Head of caudate nucleus (tissue), 42 donors: ENCODE results near the gene CRIP2.

ENCODE experiments used
- DNase-seq, 42 donors: peaks; one replicate each; pipeline versions ENCODE4 v3.0.0 to v3.0.0-alpha.2; 2020 to 2021; ENCODE audit warnings: mixed read lengths in 7 of 42
- intact Hi-C: fragments of 100-400 bp; cut with DNase I; formaldehyde crosslinking; loops from one replicate; pipeline ENCODE4 v1.15.0; 2022

Gene CRIP2

GRCh38 chr14:105483300-105484068, 8.9 kb downstream of the CRIP2 start:
- no peak for DNase-seq
- intact Hi-C loops = loop anchor here (5.0 kb wide), 1 partner anchor 116 kb away; no protein-coding TSS in a partner anchor

- intact Hi-C loops = loop anchor here (5.0 kb wide), 1 partner anchor 117 kb away; no protein-coding TSS in a partner anchor
- no peak for DNase-seq
Observed at GRCh38 chr14:105484069-105484996, 9.7 kb downstream of the CRIP2 start.

GRCh38 chr14:105484997-105485393, 10.4 kb downstream of the CRIP2 start:
- DNase-seq = no peak
- intact Hi-C loops = loop anchor here (5.0 kb wide), 1 partner anchor 118 kb away; no protein-coding TSS in a partner anchor

GRCh38 chr14:105485739-105486162, 11.1 kb downstream of the CRIP2 start:
- intact Hi-C loops = no loop called here
- DNase-seq = peak in 4 of 42 donors; percentile 22 to 71 (median 39)

GRCh38 chr14:105486163-105486973, 11.7 kb downstream of the CRIP2 start, which contains the start of gene CRIP1:
Gene CRIP1 (plus strand): TSS chr14:105486886. CDS start chr14:105487260, 374 bp downstream.
- intact Hi-C loops = no loop called here
- no peak for DNase-seq

- DNase-seq = no peak
- intact Hi-C loops = no loop called here
Observed at GRCh38 chr14:105486974-105487448, 12.4 kb downstream of the CRIP2 start.

GRCh38 chr14:105487449-105487985, 12.9 kb downstream of the CRIP2 start:
- intact Hi-C loops = no loop called here
- DNase-seq = no peak

- intact Hi-C loops = no loop called here
- no peak for DNase-seq
Observed at GRCh38 chr14:105487986-105488777, 13.6 kb downstream of the CRIP2 start.

GRCh38 chr14:105488781-105489541, 14.3 kb downstream of the CRIP2 start:
- no peak for DNase-seq
- intact Hi-C loops = no loop called here

GRCh38 chr14:105489542-105490266, 15.1 kb downstream of the CRIP2 start:
- DNase-seq = peak; percentile 71 to 97 (median 88)
- intact Hi-C loops = loop anchor here (5.0 kb wide), 1 partner anchor 38 kb away; the partner anchor contains the start of gene TMEM121

- intact Hi-C loops = loop anchor here (5.0 kb wide), 1 partner anchor 37 kb away; the partner anchor contains the start of gene TMEM121
- DNase-seq = peak in 3 of 42 donors; percentile 46 to 62 (median 55)
Observed at GRCh38 chr14:105490267-105490571, 15.6 kb downstream of the CRIP2 start.

GRCh38 chr14:105490572-105491365, 16.1 kb downstream of the CRIP2 start, which contains the start of gene TEDC1:
Gene TEDC1 (plus strand): TSS chr14:105491246. CDS start chr14:105491376, 130 bp downstream.
- intact Hi-C loops = loop anchor here (5.0 kb wide), 1 partner anchor 37 kb away; the partner anchor contains the start of gene TMEM121
- peak; percentile 98 to 100 (median 100) for DNase-seq

- peak in 28 of 42 donors; percentile 46 to 81 (median 62) for DNase-seq
- intact Hi-C loops = loop anchor here (5.0 kb wide), 1 partner anchor 36 kb away; the partner anchor contains the start of gene TMEM121
Observed at GRCh38 chr14:105491366-105491973, 16.8 kb downstream of the CRIP2 start.
